GM12873 (cell line): ENCODE results near the gene DNAJC7.

Experiments used
- CTCF ChIP-seq: IDR thresholded peaks from 2 replicates; pipeline ENCODE4 v1.5.1; 2012; ENCODE audit warnings: low read depth, mild to moderate bottlenecking, moderate library complexity, low read length, control low read depth; ENCODE audit not compliant: insufficient read depth; ENCODE audit errors: missing control alignments

The DNAJC7 gene

DNA sequence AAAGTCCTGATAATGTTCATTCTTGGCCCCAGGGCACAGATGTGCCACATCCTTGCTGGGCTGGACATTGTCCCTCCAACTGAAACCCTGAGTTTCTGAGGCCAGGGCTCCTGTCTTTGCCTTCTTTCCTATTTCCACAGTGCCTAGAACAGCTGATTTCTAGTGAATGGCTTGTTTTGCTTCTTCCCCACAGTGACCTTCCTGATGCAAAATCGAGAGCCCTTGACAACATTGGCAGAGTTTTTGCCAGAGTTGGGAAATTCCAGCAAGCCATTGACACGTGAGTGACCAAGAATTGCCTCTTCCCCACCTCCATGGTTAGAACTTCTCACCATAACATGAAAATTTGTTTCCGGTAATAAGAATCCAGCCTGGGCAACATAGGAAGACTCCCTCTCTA lies 72.3 kb downstream of the DNAJC7 start:
- no peak for TF ChIP-seq CTCF

DNA sequence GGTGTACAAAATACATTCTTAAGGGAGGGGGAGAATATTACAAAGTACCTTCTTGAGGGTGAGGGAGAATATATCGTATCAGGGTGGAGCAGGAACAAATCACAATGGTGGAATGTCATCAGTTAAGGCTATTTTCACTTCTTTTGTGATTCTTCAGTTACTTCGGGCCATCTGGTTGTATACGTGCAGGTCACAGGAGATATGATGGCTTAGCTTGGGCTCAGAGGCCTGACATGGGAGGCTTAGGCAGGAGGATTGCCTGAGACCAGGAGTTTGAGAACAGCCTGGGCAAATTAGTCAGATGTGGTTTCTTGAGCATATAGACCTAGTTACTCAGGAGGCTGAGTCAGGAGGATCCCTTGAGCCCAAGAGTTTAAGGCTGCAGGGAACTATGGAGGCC lies 73.7 kb downstream of the DNAJC7 start:
- no peak for TF ChIP-seq CTCF

DNA sequence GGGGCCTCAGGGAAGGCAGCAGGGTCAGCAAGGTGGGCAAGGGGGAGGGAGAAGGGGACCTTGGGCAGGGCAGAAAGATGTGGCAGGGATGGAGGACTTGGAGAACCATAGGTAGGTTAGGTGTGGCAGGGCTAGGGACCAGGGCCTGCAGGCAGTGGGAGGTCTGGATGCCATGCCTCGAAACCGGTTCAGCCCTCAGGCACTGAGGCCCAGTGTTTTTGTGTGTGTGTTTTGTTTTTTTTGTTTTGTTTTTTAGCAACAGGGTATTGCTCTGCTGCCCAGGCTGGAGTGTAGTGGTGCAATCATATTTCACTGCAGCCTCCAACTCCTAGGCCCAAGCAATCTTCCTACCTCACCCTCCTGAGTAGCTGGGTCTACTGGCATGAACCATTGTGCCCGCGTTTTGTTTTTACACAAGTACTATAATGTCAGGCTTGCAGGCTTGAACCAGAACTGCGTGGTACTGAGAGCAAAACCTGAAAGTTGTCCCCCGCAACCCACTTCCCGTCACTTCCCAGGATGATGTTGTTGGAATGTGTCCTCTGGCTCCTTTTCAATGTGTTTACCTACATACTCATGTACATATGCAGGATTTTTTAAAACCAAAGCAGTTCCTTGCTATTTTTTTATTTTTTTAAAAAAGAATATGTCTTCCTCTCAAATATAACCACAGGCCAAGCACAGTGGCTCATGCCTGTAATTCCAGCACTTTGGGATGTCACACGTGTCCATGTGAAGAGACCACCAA lies 74.4 kb downstream of the DNAJC7 start:
- TF ChIP-seq CTCF = no peak

- no peak for TF ChIP-seq CTCF
These were observed 76.1 kb downstream of the DNAJC7 start for GRCh38 chr17:41941168-41941567.

- TF ChIP-seq CTCF = no peak
These were observed 77.5 kb downstream of the DNAJC7 start for GRCh38 chr17:41939693-41940090.

DNA sequence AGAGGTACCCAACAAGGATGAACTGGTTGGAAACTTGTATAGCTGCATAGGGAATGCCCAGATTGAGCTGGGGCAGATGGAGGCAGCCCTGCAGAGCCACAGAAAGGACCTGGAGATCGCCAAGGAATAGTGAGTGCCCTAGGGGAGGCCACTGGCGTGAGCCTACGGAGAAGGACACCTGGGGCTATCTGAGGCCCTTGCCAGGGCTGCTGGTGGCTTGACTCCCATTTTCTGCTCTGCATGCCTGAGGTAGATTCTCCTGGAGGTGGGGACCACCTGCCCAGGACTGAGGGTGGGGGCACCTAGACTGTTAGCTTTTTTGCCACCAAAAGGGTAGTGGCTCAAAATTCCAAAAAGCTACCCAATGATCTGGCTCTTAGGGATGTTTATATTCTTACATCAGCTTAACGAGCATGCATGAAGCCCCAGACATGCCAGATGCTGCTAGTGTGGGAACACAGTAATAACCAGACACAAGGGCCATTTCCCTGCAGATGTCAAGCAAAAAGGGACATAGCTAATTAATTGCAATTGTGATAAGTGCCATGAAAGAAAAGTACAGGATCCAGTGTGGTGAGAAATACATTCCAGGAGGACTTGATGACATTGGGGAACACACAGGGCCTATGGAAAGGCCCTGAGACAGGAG lies 78.1 kb downstream of the DNAJC7 start:
- no peak for TF ChIP-seq CTCF

GRCh38 chr17:41937970-41938954 lies 79.0 kb downstream of the DNAJC7 start:
- TF ChIP-seq CTCF = no peak
